ENCODE measurements around the gene OSER1. TPM values are rescaled to one million over a fixed set of nuclear protein-coding genes. Genes with fewer than 3 reads are reported as not detected.
A peak's percentile ranks its signal among the peaks of the same experiment; 100 is the strongest.
"Not testable (repeated sequence)": the region's sequence is repeated elsewhere in the genome, so short reads cannot be mapped to it uniquely, and the experiment has no call there.

OSER1 gene
- polyA plus RNA-seq, 4 donors = 24.0 to 57.8 (median 51.3) TPM

DNA sequence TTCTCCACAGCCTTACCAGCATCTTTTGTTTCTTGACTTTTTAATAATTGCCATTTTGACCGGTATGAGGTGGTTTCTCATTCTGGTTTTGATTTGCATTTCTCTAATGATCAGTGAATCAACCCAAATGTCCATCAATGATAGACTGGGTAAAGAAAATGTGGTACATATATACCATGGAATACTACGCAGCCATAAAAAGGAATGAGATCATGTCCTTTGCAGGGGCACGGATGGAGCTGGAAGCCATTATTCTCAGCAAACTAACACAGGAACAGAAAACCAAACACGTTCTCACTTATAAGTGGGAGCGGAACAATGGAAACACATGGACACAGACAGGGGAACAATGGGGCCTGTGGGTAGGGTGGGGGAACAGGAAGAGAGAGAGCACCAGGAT, 18.9 kb downstream of the OSER1 start:
- DNase-seq; H3K27me3 ChIP-seq (ENCODE audit: control insufficient read depth in 3 of 3, insufficient read depth in 3 of 3, low read length in 3 of 3); H3K27ac ChIP-seq (ENCODE audit: low read depth in 1 of 3, low read length in 2 of 3); H3K4me3 ChIP-seq (ENCODE audit: low read depth in 1 of 3, low read length in 3 of 3); FAIRE-seq; H3K36me3 ChIP-seq (ENCODE audit: control insufficient read depth in 3 of 3, insufficient read depth in 2 of 3, low read depth in 1 of 3, low read length in 3 of 3); H3K9me3 ChIP-seq (ENCODE audit: control insufficient read depth in 2 of 2, insufficient read depth in 1 of 2, low read depth in 1 of 2, low read length in 1 of 2): not testable (repeated sequence)
- WGBS, 3 donors = 90 to 93% (median 91%) methylated on average over 5 of the region's 5 CpGs
- H3K4me1 ChIP-seq (ENCODE audit: control insufficient read depth in 3 of 3, insufficient read depth in 2 of 3, low read depth in 1 of 3, low read length in 2 of 3) = peaks cover 0 to 14% (median 0%) of the 10 kb centered on the region in 3 donors

DNA sequence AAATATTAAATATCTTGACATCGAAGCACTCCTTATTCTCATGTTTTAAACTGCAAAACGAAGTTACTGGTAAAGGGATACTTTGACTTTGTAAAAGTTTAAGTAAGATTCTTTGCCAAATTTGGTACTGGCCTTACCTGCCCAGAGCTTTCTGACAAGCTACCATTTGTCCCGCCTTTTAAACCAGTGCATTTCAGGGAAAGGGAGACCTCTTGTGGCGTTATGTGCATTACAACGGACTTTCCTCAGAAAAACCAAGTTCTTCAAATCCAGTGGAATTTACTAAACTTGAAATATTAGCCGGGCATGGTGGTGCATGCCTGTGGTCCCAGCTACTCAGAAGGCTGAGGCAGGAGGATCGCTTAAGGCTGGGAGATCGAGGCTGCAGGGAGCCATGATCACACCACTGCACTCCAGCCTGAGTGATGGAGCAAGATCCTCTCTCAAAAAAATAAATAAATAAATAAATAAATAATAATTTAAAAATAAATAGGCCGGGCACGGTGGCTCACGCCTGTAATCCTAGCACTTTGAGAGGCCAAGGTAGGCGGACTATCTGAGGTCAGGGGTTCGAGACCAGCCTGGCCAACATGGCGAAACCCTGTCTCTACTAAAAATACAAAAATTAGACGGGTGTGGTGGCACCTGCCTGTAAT, 20.2 kb downstream of the OSER1 start:
- WGBS, 3 donors = 16 to 25% (median 25%) methylated on average over 15 of the region's 15 CpGs
- not testable (repeated sequence) for H3K9me3 ChIP-seq (ENCODE audit: control insufficient read depth in 2 of 2, insufficient read depth in 1 of 2, low read depth in 1 of 2, low read length in 1 of 2); H3K36me3 ChIP-seq (ENCODE audit: control insufficient read depth in 3 of 3, insufficient read depth in 2 of 3, low read depth in 1 of 3, low read length in 3 of 3); H3K4me3 ChIP-seq (ENCODE audit: low read depth in 1 of 3, low read length in 3 of 3); FAIRE-seq; H3K27me3 ChIP-seq (ENCODE audit: control insufficient read depth in 3 of 3, insufficient read depth in 3 of 3, low read length in 3 of 3); H3K27ac ChIP-seq (ENCODE audit: low read depth in 1 of 3, low read length in 2 of 3)
- peak; percentile 66 to 79 for DNase-seq
- peaks cover 0 to 14% (median 0%) of the 10 kb centered on the region in 3 donors for H3K4me1 ChIP-seq (ENCODE audit: control insufficient read depth in 3 of 3, insufficient read depth in 2 of 3, low read depth in 1 of 3, low read length in 2 of 3)

DNA sequence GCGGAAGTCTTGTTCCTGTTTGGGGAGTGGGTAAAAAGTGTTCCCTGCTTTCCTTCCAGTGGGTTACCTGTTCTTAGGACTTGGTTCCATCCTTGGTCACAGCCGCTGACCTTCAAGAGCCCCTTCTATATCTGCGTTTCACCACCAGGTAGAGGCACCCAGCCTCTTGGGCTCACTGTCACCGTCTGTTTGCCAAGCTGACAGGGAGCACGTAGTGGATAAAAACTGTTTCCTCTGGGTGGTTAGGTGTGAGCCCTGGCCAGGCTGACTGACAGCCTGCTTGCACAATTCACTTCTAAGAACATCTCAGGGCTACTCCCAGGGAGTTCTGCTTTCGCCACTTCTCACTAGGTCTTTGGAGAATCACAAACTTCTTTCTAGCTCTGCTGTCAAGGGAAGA, 21.8 kb downstream of the OSER1 start:
- WGBS, 3 donors = 71 to 78% (median 73%) methylated on average over 6 of the region's 6 CpGs
- no peaks in the 10 kb centered on the region for H3K9me3 ChIP-seq (ENCODE audit: control insufficient read depth in 2 of 2, insufficient read depth in 1 of 2, low read depth in 1 of 2, low read length in 1 of 2)
- peaks cover 0 to 14% (median 0%) of the 10 kb centered on the region in 3 donors for H3K4me1 ChIP-seq (ENCODE audit: control insufficient read depth in 3 of 3, insufficient read depth in 2 of 3, low read depth in 1 of 3, low read length in 2 of 3)
- peak overlapping the region in 1 of 3 donors; percentile 40 for H3K27ac ChIP-seq (ENCODE audit: low read depth in 1 of 3, low read length in 2 of 3)
- no peak overlapping the region for H3K4me3 ChIP-seq (ENCODE audit: low read depth in 1 of 3, low read length in 3 of 3)
- H3K27me3 ChIP-seq (ENCODE audit: control insufficient read depth in 3 of 3, insufficient read depth in 3 of 3, low read length in 3 of 3) = no peaks in the 10 kb centered on the region
- DNase-seq (peak in 1 of 2 donors; percentile 33), FAIRE-seq (no peak)
- no peaks in the 10 kb centered on the region for H3K36me3 ChIP-seq (ENCODE audit: control insufficient read depth in 3 of 3, insufficient read depth in 2 of 3, low read depth in 1 of 3, low read length in 3 of 3)

DNA sequence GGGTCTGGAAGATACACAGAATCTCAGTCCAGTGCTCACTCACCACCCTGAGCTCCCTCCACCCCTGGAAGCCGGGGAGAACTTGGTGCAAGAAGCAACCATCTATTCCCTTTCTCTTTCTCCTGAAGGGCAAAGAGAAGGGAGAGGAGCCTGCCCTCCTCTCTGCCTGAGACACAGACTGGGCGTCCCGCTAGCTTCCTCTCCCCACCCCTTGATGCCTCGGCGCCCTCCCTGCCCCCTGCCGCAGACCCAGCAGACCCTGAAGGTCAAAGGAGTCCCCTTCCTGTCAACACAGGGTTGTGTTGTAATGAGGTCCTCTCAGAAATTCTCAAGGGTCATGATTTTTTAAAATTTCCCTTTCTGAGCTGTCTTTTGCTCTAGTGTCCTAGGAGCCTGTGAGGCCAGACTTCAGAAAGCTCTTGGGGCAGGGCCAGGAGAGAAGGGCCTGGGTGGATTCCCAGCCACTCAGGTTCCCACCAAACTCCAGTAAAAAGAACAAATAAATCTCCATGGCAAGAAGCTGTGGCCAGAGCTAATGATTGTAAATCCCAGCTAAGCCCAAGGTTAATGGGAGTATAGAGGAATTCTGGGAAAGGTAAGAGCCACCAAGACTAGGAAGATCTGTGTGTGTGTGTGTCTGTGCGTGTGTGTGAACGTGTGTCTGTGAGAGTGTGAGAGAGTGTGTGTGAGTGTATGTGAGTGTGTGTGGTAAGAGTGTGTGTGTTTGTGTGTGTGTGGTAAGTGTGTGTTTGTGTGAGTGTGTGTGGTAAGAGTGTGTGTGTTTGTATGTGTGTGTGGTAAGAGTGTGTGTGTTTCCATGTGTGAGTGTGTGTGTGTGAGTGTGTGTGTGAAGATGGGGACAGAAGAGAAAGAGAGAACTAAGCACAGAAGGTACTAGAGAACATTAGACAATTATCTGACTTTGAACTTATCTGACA, 22.5 kb downstream of the OSER1 start:
- Histone ChIP-seq H3K27ac (ENCODE audit: low read depth in 1 of 3, low read length in 2 of 3) (peak overlapping the region in 2 of 3 donors; percentile 38 to 57), H3K4me3 (ENCODE audit: low read depth in 1 of 3, low read length in 3 of 3) (peak overlapping the region in 1 of 3 donors; percentile 66), H3K36me3 (ENCODE audit: control insufficient read depth in 3 of 3, insufficient read depth in 2 of 3, low read depth in 1 of 3, low read length in 3 of 3) (peaks cover 0 to 2% (median 0%) of the 10 kb centered on the region in 3 donors), H3K9me3 (ENCODE audit: control insufficient read depth in 2 of 2, insufficient read depth in 1 of 2, low read depth in 1 of 2, low read length in 1 of 2) (no peaks in the 10 kb centered on the region), H3K4me1 (ENCODE audit: control insufficient read depth in 3 of 3, insufficient read depth in 2 of 3, low read depth in 1 of 3, low read length in 2 of 3) (peaks cover 0 to 14% (median 0%) of the 10 kb centered on the region in 3 donors), H3K27me3 (ENCODE audit: control insufficient read depth in 3 of 3, insufficient read depth in 3 of 3, low read length in 3 of 3) (no peaks in the 10 kb centered on the region)
- FAIRE-seq = no peak
- peak in 1 of 2 donors; percentile 24 for DNase-seq
- WGBS, 3 donors = 38 to 58% (median 42%) methylated on average over 8 of the region's 8 CpGs

DNA sequence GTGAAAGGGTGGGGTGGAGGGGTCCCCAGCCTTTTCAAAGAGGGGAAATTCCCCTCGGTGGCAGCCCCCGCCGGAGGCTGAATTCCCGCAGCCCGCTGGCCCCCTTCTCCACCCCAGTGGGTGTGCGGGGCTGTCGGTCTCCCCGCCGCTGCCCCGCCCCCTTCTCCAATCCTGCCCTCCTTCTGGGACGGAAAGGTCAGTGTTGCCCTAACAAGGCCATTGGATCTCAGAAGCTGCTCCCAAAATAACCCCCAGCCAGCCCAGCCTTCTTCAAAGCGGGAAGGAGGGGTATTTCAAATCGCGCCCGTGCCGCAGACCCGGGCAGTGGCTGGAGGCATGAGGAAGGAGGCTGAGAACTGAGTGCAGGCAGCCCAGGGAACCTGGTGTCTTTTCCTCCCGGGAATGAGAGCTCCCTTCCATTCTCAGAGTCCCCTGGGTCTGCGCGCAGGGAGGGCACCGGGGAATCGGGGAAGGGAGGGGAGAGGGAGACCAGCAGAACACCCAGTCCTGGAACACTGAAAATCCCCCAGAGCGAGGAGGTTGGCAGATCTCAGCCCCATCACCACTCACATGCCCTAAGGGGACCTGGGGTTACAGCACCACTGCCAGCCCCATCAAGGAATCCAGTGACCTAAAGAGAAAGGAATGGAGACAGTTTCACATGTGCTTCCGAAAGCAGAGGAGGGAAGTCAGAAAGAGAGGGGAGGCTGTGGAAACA, 23.4 kb downstream of the OSER1 start, which contains the start of gene JPH2:
JPH2 (minus strand) TSS at position 135 of the 718 bp plus-strand sequence. CDS start 483 bp downstream, outside the sequence.
- H3K4me3 ChIP-seq (ENCODE audit: low read depth in 1 of 3, low read length in 3 of 3) = peak within 1 kb of the TSS; percentile 29 to 66 (median 51)
- H3K36me3 ChIP-seq (ENCODE audit: control insufficient read depth in 3 of 3, insufficient read depth in 2 of 3, low read depth in 1 of 3, low read length in 3 of 3) = peaks cover 0 to 2% (median 0%) of the 10 kb centered on the region in 3 donors
- H3K27ac ChIP-seq (ENCODE audit: low read depth in 1 of 3, low read length in 2 of 3) = peak within 1 kb of the TSS in 2 of 3 donors; percentile 57 to 69
- H3K4me1 ChIP-seq (ENCODE audit: control insufficient read depth in 3 of 3, insufficient read depth in 2 of 3, low read depth in 1 of 3, low read length in 2 of 3) = peaks cover 0 to 14% (median 0%) of the 10 kb centered on the region in 3 donors
- 6 to 13% (median 6%) methylated on average over 19 to 24 of the region's 24 CpGs for WGBS, 3 donors
- FAIRE-seq (no peak), DNase-seq (no peak)
- H3K27me3 ChIP-seq (ENCODE audit: control insufficient read depth in 3 of 3, insufficient read depth in 3 of 3, low read length in 3 of 3) = peaks cover 0 to 3% (median 0%) of the 10 kb centered on the region in 3 donors
- no peaks in the 10 kb centered on the region for H3K9me3 ChIP-seq (ENCODE audit: control insufficient read depth in 2 of 2, insufficient read depth in 1 of 2, low read depth in 1 of 2, low read length in 1 of 2)

DNA sequence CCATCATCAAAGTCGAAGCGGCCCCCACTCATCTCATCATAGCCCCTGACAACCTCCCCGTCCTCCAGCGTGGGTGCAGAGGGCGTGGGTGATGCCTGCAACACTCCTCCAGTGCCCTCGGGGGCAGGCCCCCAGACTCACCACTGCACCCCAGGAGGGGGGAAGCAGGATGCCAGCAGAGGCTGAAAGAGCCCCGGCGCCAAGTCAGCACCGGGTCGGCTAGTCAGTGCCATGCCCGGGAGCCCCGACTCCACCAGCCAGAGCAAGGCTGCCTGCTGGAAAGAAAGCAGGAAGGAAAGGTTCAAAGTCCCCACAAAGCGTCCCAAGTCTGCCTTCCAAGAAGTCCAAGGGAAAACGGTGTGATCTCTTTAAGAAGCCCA, 23.9 kb downstream of the OSER1 start:
- H3K27ac ChIP-seq (ENCODE audit: low read depth in 1 of 3, low read length in 2 of 3) = peak overlapping the region in 2 of 3 donors; percentile 23 to 69
- no peaks in the 10 kb centered on the region for H3K9me3 ChIP-seq (ENCODE audit: control insufficient read depth in 2 of 2, insufficient read depth in 1 of 2, low read depth in 1 of 2, low read length in 1 of 2)
- DNase-seq (peak; percentile 81 to 84), FAIRE-seq (no peak)
- H3K36me3 ChIP-seq (ENCODE audit: control insufficient read depth in 3 of 3, insufficient read depth in 2 of 3, low read depth in 1 of 3, low read length in 3 of 3) = peaks cover 0 to 2% (median 0%) of the 10 kb centered on the region in 3 donors
- H3K4me1 ChIP-seq (ENCODE audit: control insufficient read depth in 3 of 3, insufficient read depth in 2 of 3, low read depth in 1 of 3, low read length in 2 of 3) = peaks cover 0 to 16% (median 0%) of the 10 kb centered on the region in 3 donors
- H3K27me3 ChIP-seq (ENCODE audit: control insufficient read depth in 3 of 3, insufficient read depth in 3 of 3, low read length in 3 of 3) = peaks cover 0 to 3% (median 0%) of the 10 kb centered on the region in 3 donors
- peak overlapping the region; percentile 29 to 66 (median 51) for H3K4me3 ChIP-seq (ENCODE audit: low read depth in 1 of 3, low read length in 3 of 3)
- WGBS, 3 donors = 12 to 19% (median 15%) methylated on average over 13 to 14 of the region's 14 CpGs

DNA sequence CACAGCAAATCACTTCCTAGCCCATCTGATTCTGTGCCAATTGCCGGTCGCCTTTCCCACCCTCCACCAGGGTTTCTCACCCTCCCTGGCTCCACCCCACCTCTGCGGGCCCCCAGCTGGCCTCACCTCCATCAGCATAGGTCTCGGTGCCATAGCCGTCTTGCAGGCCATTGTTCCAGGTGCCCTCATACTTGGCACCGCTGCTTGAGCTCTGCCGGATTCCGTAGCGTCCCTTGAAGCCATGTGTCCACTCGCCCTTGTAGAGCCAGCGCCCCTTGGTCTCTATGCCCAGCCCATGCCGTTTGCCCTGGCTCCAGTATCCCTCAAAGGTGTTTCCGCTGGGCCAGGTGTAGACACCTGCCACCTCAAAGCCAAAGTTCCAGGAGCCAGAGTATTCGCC, 24.4 kb downstream of the OSER1 start:
- Histone ChIP-seq H3K27ac (ENCODE audit: low read depth in 1 of 3, low read length in 2 of 3) (peak overlapping the region in 1 of 3 donors; percentile 69), H3K4me1 (ENCODE audit: control insufficient read depth in 3 of 3, insufficient read depth in 2 of 3, low read depth in 1 of 3, low read length in 2 of 3) (peaks cover 0 to 21% (median 0%) of the 10 kb centered on the region in 3 donors), H3K36me3 (ENCODE audit: control insufficient read depth in 3 of 3, insufficient read depth in 2 of 3, low read depth in 1 of 3, low read length in 3 of 3) (peaks cover 0 to 2% (median 0%) of the 10 kb centered on the region in 3 donors), H3K4me3 (ENCODE audit: low read depth in 1 of 3, low read length in 3 of 3) (peak overlapping the region in 2 of 3 donors; percentile 29 to 66), H3K9me3 (ENCODE audit: control insufficient read depth in 2 of 2, insufficient read depth in 1 of 2, low read depth in 1 of 2, low read length in 1 of 2) (no peaks in the 10 kb centered on the region), H3K27me3 (ENCODE audit: control insufficient read depth in 3 of 3, insufficient read depth in 3 of 3, low read length in 3 of 3) (peaks cover 0 to 3% (median 0%) of the 10 kb centered on the region in 3 donors)
- FAIRE-seq (no peak), DNase-seq (no peak)
- WGBS, 3 donors = 79 to 85% (median 79%) methylated on average over 13 to 14 of the region's 14 CpGs

All from small intestine (tissue), 7 donors.